Skeletal muscle satellite cell (primary cell): ENCODE data around the gene CD33.
"Not testable (repeated sequence)": the region's sequence is repeated elsewhere in the genome, so short reads cannot be mapped to it uniquely, and the experiment has no call there.

Experiments used
- H3K27me3 ChIP-seq: 2 replicates; pipeline ENCODE4 v1.7.0; 2013; ENCODE audit warnings: low read length; ENCODE audit not compliant: control insufficient read depth, insufficient read depth
- H3K36me3 ChIP-seq: 2 replicates; pipeline ENCODE4 v1.7.0; 2013; ENCODE audit warnings: mild to moderate bottlenecking, control low read depth, low read length; ENCODE audit not compliant: insufficient read depth
- H3K4me1 ChIP-seq: 2 replicates; pipeline ENCODE4 v1.7.0; 2013; ENCODE audit warnings: low read length; ENCODE audit not compliant: control insufficient read depth, insufficient read depth
- H3K4me2 ChIP-seq: 2 replicates; pipeline ENCODE4 v1.7.0; 2013; ENCODE audit warnings: mild to moderate bottlenecking, low read length
- H3K4me3 ChIP-seq: 2 replicates; pipeline ENCODE4 v1.7.0; 2013; ENCODE audit warnings: low read length
- H3K9ac ChIP-seq: 2 replicates; pipeline ENCODE4 v1.7.0; 2013; ENCODE audit warnings: mild to moderate bottlenecking, low read depth, low read length, moderate library complexity
- H3K9me3 ChIP-seq: replicated peaks from 2 replicates; pipeline ENCODE4 v1.7.0; 2013; ENCODE audit warnings: mild to moderate bottlenecking, control low read depth, low read length

The CD33 gene

GRCh38 chr19:51194527-51195315, 30.2 kb upstream of the CD33 start:
- H3K36me3 ChIP-seq: no peaks in the 10 kb centered on the region
- H3K27me3 ChIP-seq: no peaks in the 10 kb centered on the region
- H3K9ac ChIP-seq: no peak overlapping the region
- H3K4me1 ChIP-seq: no peaks in the 10 kb centered on the region
- H3K9me3 ChIP-seq: peaks cover under 1% of the 10 kb centered on the region
- no peak overlapping the region for H3K4me3 ChIP-seq
- H3K4me2 ChIP-seq: no peak overlapping the region

- Histone ChIP-seq H3K4me1 (no peaks in the 10 kb centered on the region), H3K36me3 (no peaks in the 10 kb centered on the region), H3K9ac (no peak overlapping the region), H3K27me3 (no peaks in the 10 kb centered on the region), H3K4me3 (no peak overlapping the region), H3K9me3 (peaks cover 6% of the 10 kb centered on the region), H3K4me2 (no peak overlapping the region)
These were observed 29.6 kb upstream of the CD33 start for GRCh38 chr19:51195316-51195586.

- Histone ChIP-seq H3K4me2 (no peak overlapping the region), H3K4me1 (no peaks in the 10 kb centered on the region), H3K9me3 (peaks cover 9% of the 10 kb centered on the region), H3K9ac (no peak overlapping the region), H3K4me3 (no peak overlapping the region), H3K27me3 (no peaks in the 10 kb centered on the region), H3K36me3 (no peaks in the 10 kb centered on the region)
These were observed 29.3 kb upstream of the CD33 start for GRCh38 chr19:51195616-51196015.

GRCh38 chr19:51196181-51196580, 28.7 kb upstream of the CD33 start:
- H3K27me3 ChIP-seq: no peaks in the 10 kb centered on the region
- H3K4me3 ChIP-seq: no peak overlapping the region
- H3K4me2 ChIP-seq: no peak overlapping the region
- no peaks in the 10 kb centered on the region for H3K4me1 ChIP-seq
- no peaks in the 10 kb centered on the region for H3K36me3 ChIP-seq
- H3K9me3 ChIP-seq: peaks cover 9% of the 10 kb centered on the region
- H3K9ac ChIP-seq: no peak overlapping the region

GRCh38 chr19:51198641-51199040, 26.2 kb upstream of the CD33 start:
- H3K4me3 ChIP-seq: no peak overlapping the region
- no peaks in the 10 kb centered on the region for H3K4me1 ChIP-seq
- peaks cover 9% of the 10 kb centered on the region for H3K9me3 ChIP-seq
- no peak overlapping the region for H3K4me2 ChIP-seq
- H3K36me3 ChIP-seq: no peaks in the 10 kb centered on the region
- H3K9ac ChIP-seq: no peak overlapping the region
- H3K27me3 ChIP-seq: no peaks in the 10 kb centered on the region

GRCh38 chr19:51200071-51200666, 24.7 kb upstream of the CD33 start:
- no peaks in the 10 kb centered on the region for H3K36me3 ChIP-seq
- no peak overlapping the region for H3K4me3 ChIP-seq
- no peak overlapping the region for H3K9ac ChIP-seq
- H3K9me3 ChIP-seq: peaks cover 9% of the 10 kb centered on the region
- no peak overlapping the region for H3K4me2 ChIP-seq
- no peaks in the 10 kb centered on the region for H3K4me1 ChIP-seq
- H3K27me3 ChIP-seq: no peaks in the 10 kb centered on the region

- H3K4me3 ChIP-seq: no peak overlapping the region
- H3K4me2 ChIP-seq: no peak overlapping the region
- H3K36me3 ChIP-seq: no peaks in the 10 kb centered on the region
- peaks cover 9% of the 10 kb centered on the region for H3K9me3 ChIP-seq
- H3K4me1 ChIP-seq: no peaks in the 10 kb centered on the region
- no peak overlapping the region for H3K9ac ChIP-seq
- H3K27me3 ChIP-seq: no peaks in the 10 kb centered on the region
These were observed 23.2 kb upstream of the CD33 start for GRCh38 chr19:51201712-51202111.

- peaks cover 9% of the 10 kb centered on the region for H3K9me3 ChIP-seq
- H3K4me2 ChIP-seq: no peak overlapping the region
- H3K4me3 ChIP-seq: no peak overlapping the region
- no peak overlapping the region for H3K9ac ChIP-seq
- H3K27me3 ChIP-seq: no peaks in the 10 kb centered on the region
- no peaks in the 10 kb centered on the region for H3K4me1 ChIP-seq
- no peaks in the 10 kb centered on the region for H3K36me3 ChIP-seq
These were observed 21.0 kb upstream of the CD33 start for GRCh38 chr19:51203916-51204315.

GRCh38 chr19:51204321-51204720, 20.6 kb upstream of the CD33 start:
- Histone ChIP-seq H3K4me1 (no peaks in the 10 kb centered on the region), H3K9me3 (peaks cover 9% of the 10 kb centered on the region), H3K27me3 (no peaks in the 10 kb centered on the region), H3K4me2 (no peak overlapping the region), H3K9ac (no peak overlapping the region), H3K4me3 (no peak overlapping the region), H3K36me3 (no peaks in the 10 kb centered on the region)

- Histone ChIP-seq H3K4me2 (no peak overlapping the region), H3K36me3 (no peaks in the 10 kb centered on the region), H3K27me3 (no peaks in the 10 kb centered on the region), H3K9ac (no peak overlapping the region), H3K9me3 (no peaks in the 10 kb centered on the region), H3K4me3 (no peak overlapping the region), H3K4me1 (no peaks in the 10 kb centered on the region)
These were observed 17.1 kb upstream of the CD33 start for GRCh38 chr19:51207747-51208146.

GRCh38 chr19:51210191-51210784, 14.6 kb upstream of the CD33 start:
- H3K27me3 ChIP-seq: no peaks in the 10 kb centered on the region
- no peak overlapping the region for H3K9ac ChIP-seq
- H3K36me3 ChIP-seq: no peaks in the 10 kb centered on the region
- no peaks in the 10 kb centered on the region for H3K4me1 ChIP-seq
- H3K4me3 ChIP-seq: no peak overlapping the region
- no peaks in the 10 kb centered on the region for H3K9me3 ChIP-seq
- no peak overlapping the region for H3K4me2 ChIP-seq

- H3K9ac ChIP-seq, H3K4me3 ChIP-seq, H3K27me3 ChIP-seq: not testable (repeated sequence)
These were observed 14.0 kb upstream of the CD33 start for GRCh38 chr19:51210874-51211361.

More at GRCh38 chr19:51210874-51211361, 14.0 kb upstream of the CD33 start:
- H3K4me2 ChIP-seq, H3K36me3 ChIP-seq, H3K4me1 ChIP-seq, H3K9me3 ChIP-seq: not testable (repeated sequence)
